MM.1S (cell line): ENCODE results near the gene LRRC32.

Source experiments
- DNase-seq: peaks from one replicate; pipeline ENCODE4 v3.0.0-alpha.2; 2015
- H2AFZ ChIP-seq: fragments of 300-600 bp; sonication (generic); 2 replicates; pipeline ENCODE4 v1.6.0; 2016; ENCODE audit warnings: antibody characterized with exemption, low read length
- H3F3A ChIP-seq: fragments of 300-600 bp; sonication (generic); 2 replicates; pipeline ENCODE4 v1.6.1; 2016; ENCODE audit warnings: mild to moderate bottlenecking, antibody characterized with exemption, low read length, moderate library complexity, mixed read lengths; ENCODE audit not compliant: insufficient read depth
- H3K27ac ChIP-seq: fragments of 300-600 bp; sonication (generic); 2 replicates; pipeline ENCODE4 v1.5.1; 2016; ENCODE audit warnings: mild to moderate bottlenecking, low read length
- H3K27me3 ChIP-seq: fragments of 300-600 bp; sonication (generic); replicated peaks from 2 replicates; pipeline ENCODE4 v1.6.0; 2016; ENCODE audit warnings: low read length; ENCODE audit not compliant: insufficient read depth
- H3K36me3 ChIP-seq: fragments of 300-600 bp; sonication (generic); replicated peaks from 2 replicates; pipeline ENCODE4 v1.6.1; 2016; ENCODE audit warnings: mild to moderate bottlenecking, low read length, mixed read lengths; ENCODE audit not compliant: insufficient read depth
- H3K4me1 ChIP-seq: fragments of 300-600 bp; sonication (generic); 2 replicates; pipeline ENCODE4 v1.6.1; 2016; ENCODE audit warnings: low read length, mixed read lengths
- H3K4me2 ChIP-seq: fragments of 300-600 bp; sonication (generic); 2 replicates; pipeline ENCODE4 v1.6.0; 2016; ENCODE audit warnings: low read depth, low read length
- H3K4me3 ChIP-seq: fragments of 300-600 bp; sonication (generic); 2 replicates; pipeline ENCODE4 v1.5.1; 2016; ENCODE audit warnings: low read length, mixed read lengths
- H3K79me2 ChIP-seq: fragments of 300-600 bp; sonication (generic); 2 replicates; pipeline ENCODE4 v1.6.1; 2016; ENCODE audit warnings: mixed run types, low read length, mixed read lengths
- H3K9ac ChIP-seq: fragments of 300-600 bp; sonication (generic); 2 replicates; pipeline ENCODE4 v1.6.1; 2016; ENCODE audit warnings: low read length, mixed read lengths
- H3K9me2 ChIP-seq: fragments of 300-600 bp; sonication (generic); replicated peaks from 2 replicates; pipeline ENCODE4 v1.6.1; 2016; ENCODE audit warnings: mild to moderate bottlenecking, low read length, mixed read lengths; ENCODE audit not compliant: insufficient read depth
- H3K9me3 ChIP-seq: fragments of 300-600 bp; sonication (generic); replicated peaks from 2 replicates; pipeline ENCODE4 v1.6.1; 2016; ENCODE audit warnings: mild to moderate bottlenecking, low read length, mixed read lengths; ENCODE audit not compliant: insufficient read depth
- H4K20me1 ChIP-seq: fragments of 300-600 bp; sonication (generic); 2 replicates; pipeline ENCODE4 v1.6.1; 2016; ENCODE audit warnings: mild to moderate bottlenecking, low read length, moderate library complexity, mixed read lengths; ENCODE audit not compliant: insufficient read depth
- EZH2 ChIP-seq: fragments of 300-600 bp; sonication (generic); optimal IDR thresholded peaks from 2 replicates; pipeline ENCODE3; 2017; ENCODE audit warnings: low read depth, mild to moderate bottlenecking, antibody characterized with exemption, low read length, mixed read lengths
- EZH2phosphoT487 ChIP-seq: fragments of 300-600 bp; sonication (generic); IDR thresholded peaks from 2 replicates; pipeline ENCODE4 v1.6.1; 2018; ENCODE audit warnings: antibody characterized with exemption, low read length
- TF ChIP-seq, protein P1 (sequence below): fragments of 300-600 bp; sonication (generic); IDR thresholded peaks from 2 replicates; pipeline ENCODE4 v1.5.1; 2016; ENCODE audit warnings: antibody characterized with exemption, low read length, mixed read lengths

Gene LRRC32, protein sequence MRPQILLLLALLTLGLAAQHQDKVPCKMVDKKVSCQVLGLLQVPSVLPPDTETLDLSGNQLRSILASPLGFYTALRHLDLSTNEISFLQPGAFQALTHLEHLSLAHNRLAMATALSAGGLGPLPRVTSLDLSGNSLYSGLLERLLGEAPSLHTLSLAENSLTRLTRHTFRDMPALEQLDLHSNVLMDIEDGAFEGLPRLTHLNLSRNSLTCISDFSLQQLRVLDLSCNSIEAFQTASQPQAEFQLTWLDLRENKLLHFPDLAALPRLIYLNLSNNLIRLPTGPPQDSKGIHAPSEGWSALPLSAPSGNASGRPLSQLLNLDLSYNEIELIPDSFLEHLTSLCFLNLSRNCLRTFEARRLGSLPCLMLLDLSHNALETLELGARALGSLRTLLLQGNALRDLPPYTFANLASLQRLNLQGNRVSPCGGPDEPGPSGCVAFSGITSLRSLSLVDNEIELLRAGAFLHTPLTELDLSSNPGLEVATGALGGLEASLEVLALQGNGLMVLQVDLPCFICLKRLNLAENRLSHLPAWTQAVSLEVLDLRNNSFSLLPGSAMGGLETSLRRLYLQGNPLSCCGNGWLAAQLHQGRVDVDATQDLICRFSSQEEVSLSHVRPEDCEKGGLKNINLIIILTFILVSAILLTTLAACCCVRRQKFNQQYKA

GRCh38 chr11:76670485-76671236 is at the start of gene LRRC32:
Gene LRRC32 (minus strand): TSS chr11:76670747. CDS start chr11:76665954, 4,793 bp downstream.
- Histone ChIP-seq H3K27ac (no peak within 1 kb of the TSS), H3K79me2 (no peaks in the 10 kb centered on the region), H3K9me3 (no peaks in the 10 kb centered on the region), H3K4me2 (peak within 1 kb of the TSS; percentile 82), H3K9me2 (no peaks in the 10 kb centered on the region), H4K20me1 (no peaks in the 10 kb centered on the region), H3K9ac (no peak within 1 kb of the TSS), H3F3A (no peaks in the 10 kb centered on the region), H2AFZ (peak within 1 kb of the TSS; percentile 53; the same call in 1 of the 2 replicates), H3K4me1 (peaks cover 12% of the 10 kb centered on the region), H3K36me3 (no peaks in the 10 kb centered on the region), H3K4me3 (peak within 1 kb of the TSS; percentile 56), H3K27me3 (peaks cover 33% of the 10 kb centered on the region)
- DNase-seq = no peak
- TF ChIP-seq EZH2 = no peak

GRCh38 chr11:76719686-76720085 is 49.1 kb upstream of the LRRC32 start:
- Histone ChIP-seq H4K20me1 (no peaks in the 10 kb centered on the region), H3F3A (no peaks in the 10 kb centered on the region), H3K9me2 (no peaks in the 10 kb centered on the region), H3K27me3 (peaks cover 12% of the 10 kb centered on the region; the same call in 1 of the 2 replicates), H3K27ac (no peak overlapping the region), H3K4me1 (no peaks in the 10 kb centered on the region), H3K4me2 (no peak overlapping the region), H3K9ac (no peak overlapping the region), H3K79me2 (no peaks in the 10 kb centered on the region), H3K36me3 (no peaks in the 10 kb centered on the region), H2AFZ (no peak overlapping the region), H3K9me3 (no peaks in the 10 kb centered on the region), H3K4me3 (no peak overlapping the region)
- no peak for TF ChIP-seq EZH2phosphoT487
- TF ChIP-seq, protein P1, sequence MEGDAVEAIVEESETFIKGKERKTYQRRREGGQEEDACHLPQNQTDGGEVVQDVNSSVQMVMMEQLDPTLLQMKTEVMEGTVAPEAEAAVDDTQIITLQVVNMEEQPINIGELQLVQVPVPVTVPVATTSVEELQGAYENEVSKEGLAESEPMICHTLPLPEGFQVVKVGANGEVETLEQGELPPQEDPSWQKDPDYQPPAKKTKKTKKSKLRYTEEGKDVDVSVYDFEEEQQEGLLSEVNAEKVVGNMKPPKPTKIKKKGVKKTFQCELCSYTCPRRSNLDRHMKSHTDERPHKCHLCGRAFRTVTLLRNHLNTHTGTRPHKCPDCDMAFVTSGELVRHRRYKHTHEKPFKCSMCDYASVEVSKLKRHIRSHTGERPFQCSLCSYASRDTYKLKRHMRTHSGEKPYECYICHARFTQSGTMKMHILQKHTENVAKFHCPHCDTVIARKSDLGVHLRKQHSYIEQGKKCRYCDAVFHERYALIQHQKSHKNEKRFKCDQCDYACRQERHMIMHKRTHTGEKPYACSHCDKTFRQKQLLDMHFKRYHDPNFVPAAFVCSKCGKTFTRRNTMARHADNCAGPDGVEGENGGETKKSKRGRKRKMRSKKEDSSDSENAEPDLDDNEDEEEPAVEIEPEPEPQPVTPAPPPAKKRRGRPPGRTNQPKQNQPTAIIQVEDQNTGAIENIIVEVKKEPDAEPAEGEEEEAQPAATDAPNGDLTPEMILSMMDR = no peak
- no peak for TF ChIP-seq EZH2
- no peak for DNase-seq

DNA sequence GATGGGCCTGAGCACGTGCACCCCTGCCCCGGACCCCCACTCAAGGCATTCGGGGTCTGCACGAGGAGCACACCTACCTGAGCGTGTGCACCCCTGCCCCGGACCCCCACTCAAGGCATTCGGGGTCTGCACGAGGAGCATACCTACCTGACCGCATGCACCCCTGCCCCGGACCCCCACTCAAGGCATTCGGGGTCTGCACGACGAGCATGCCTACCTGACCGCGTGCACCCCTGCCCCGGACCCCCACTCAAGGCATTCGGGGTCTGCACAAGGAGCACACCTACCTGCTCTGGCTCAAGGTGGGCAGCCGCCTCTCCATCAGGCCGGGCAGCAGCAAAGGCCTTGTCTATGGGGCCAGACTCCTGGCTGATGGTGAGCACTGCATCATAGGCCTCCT is 48.7 kb upstream of the LRRC32 start:
- H3K9me3 ChIP-seq = no peaks in the 10 kb centered on the region

More for the DNA sequence above, 48.7 kb upstream of the LRRC32 start:
- no peak for DNase-seq
- no peaks in the 10 kb centered on the region for H3K9me2 ChIP-seq
- TF ChIP-seq EZH2 (no peak), EZH2phosphoT487 (no peak)
- TF ChIP-seq, protein P1 = no peak
- no peak overlapping the region for H3K27ac ChIP-seq
- H3K4me1 ChIP-seq = no peaks in the 10 kb centered on the region
- H2AFZ ChIP-seq = no peak overlapping the region
- H3K79me2 ChIP-seq = no peaks in the 10 kb centered on the region
- H3K4me3 ChIP-seq = no peak overlapping the region
- H3K27me3 ChIP-seq = peaks cover 12% of the 10 kb centered on the region; the same call in 1 of the 2 replicates
- no peaks in the 10 kb centered on the region for H3K36me3 ChIP-seq
- no peak overlapping the region for H3K9ac ChIP-seq
- H3F3A ChIP-seq = no peaks in the 10 kb centered on the region
- H4K20me1 ChIP-seq = no peaks in the 10 kb centered on the region
- no peak overlapping the region for H3K4me2 ChIP-seq
